Adipose tissue (tissue), 3 donors: ENCODE data around the gene MYL6B. TPM values are rescaled to one million over a fixed set of nuclear protein-coding genes. Genes with fewer than 3 reads are reported as not detected.

Experiments used
- H3K27ac ChIP-seq: one replicate; pipeline ENCODE4 v1.5.1; 2013; ENCODE audit warnings: low read depth, low read length
- WGBS, 3 donors: extraction: QIAGEN DNeasy Blood & Tissue Kit; methylation state at CpG; one replicate each; pipeline ENCODE4 v1.1.7; 2013; 5-methylcytosine and 5-hydroxymethylcytosine counted together
- polyA plus RNA-seq, 3 donors: library from polyadenylated mRNA; stranded (reverse); fragments of 200-250 nt; gene quantifications; one replicate each; pipeline ENCODE4 v1.2.3, GENCODE V29; 2013
- donor health status: healthy with polysubstance abuse.
- donor health status: Bipolar disorder and iron deficiency.
- donor health status: healthy.

MYL6B gene
- polyA plus RNA-seq, 3 donors = 15.5 to 88.5 (median 48.0) TPM

GRCh38 chr12:56120158-56120846 is 32.1 kb upstream of the MYL6B start:
- no peak overlapping the region for H3K27ac ChIP-seq
- 84 to 91% (median 89%) methylated on average over 17 of the region's 17 CpGs for WGBS, 3 donors

GRCh38 chr12:56121204-56121870 is 31.1 kb upstream of the MYL6B start:
- WGBS, 3 donors = 77 to 92% (median 84%) methylated on average over 11 of the region's 11 CpGs
- H3K27ac ChIP-seq = no peak overlapping the region

- 91 to 95% (median 93%) methylated on average over 2 of the region's 2 CpGs for WGBS, 3 donors
- H3K27ac ChIP-seq = no peak overlapping the region
These were observed 29.8 kb upstream of the MYL6B start for GRCh38 chr12:56122637-56123036.

- no peak overlapping the region for H3K27ac ChIP-seq
These were observed 28.3 kb upstream of the MYL6B start for GRCh38 chr12:56124133-56124532.

GRCh38 chr12:56126732-56127239 is 25.6 kb upstream of the MYL6B start:
- WGBS, 3 donors = 25 to 39% (median 33%) methylated on average over 3 of the region's 3 CpGs
- no peak overlapping the region for H3K27ac ChIP-seq

More at GRCh38 chr12:56124133-56124532, 28.3 kb upstream of the MYL6B start:
- WGBS, 3 donors = 39 to 88% (median 83%) methylated on average over 4 of the region's 4 CpGs

GRCh38 chr12:56127485-56127887 is 24.9 kb upstream of the MYL6B start:
- 0 to 1% (median 1%) methylated on average over 8 of the region's 8 CpGs for WGBS, 3 donors
- no peak overlapping the region for H3K27ac ChIP-seq

- no peak within 1 kb of the TSS for H3K27ac ChIP-seq
- WGBS, 3 donors = 0 to 1% (median 0%) methylated on average over 48 to 49 of the region's 49 CpGs
These were observed 24.3 kb upstream of the MYL6B start, which contains the start of gene ESYT1 for GRCh38 chr12:56127888-56128669. ESYT1 (plus strand) TSS chr12:56128267; CDS start chr12:56128320, 53 bp downstream.

GRCh38 chr12:56128670-56129205 is 23.6 kb upstream of the MYL6B start:
- 0 to 1% (median 1%) methylated on average over 20 of the region's 20 CpGs for WGBS, 3 donors

GRCh38 chr12:56129206-56129941 is 23.0 kb upstream of the MYL6B start:
- WGBS, 3 donors = 2 to 5% (median 2%) methylated on average over 28 to 29 of the region's 29 CpGs
- no peak overlapping the region for H3K27ac ChIP-seq

More at GRCh38 chr12:56128670-56129205, 23.6 kb upstream of the MYL6B start:
- H3K27ac ChIP-seq = no peak overlapping the region

GRCh38 chr12:56129942-56130495 is 22.4 kb upstream of the MYL6B start:
- H3K27ac ChIP-seq = no peak overlapping the region
- WGBS, 3 donors = 55 to 81% (median 55%) methylated on average over 22 of the region's 22 CpGs

- WGBS, 3 donors = 83 to 90% (median 84%) methylated on average over 4 of the region's 4 CpGs
- H3K27ac ChIP-seq = no peak overlapping the region
These were observed 21.5 kb upstream of the MYL6B start for GRCh38 chr12:56130876-56131275.

- H3K27ac ChIP-seq = no peak overlapping the region
- WGBS, 3 donors = 97 to 99% (median 97%) methylated on average over 6 of the region's 6 CpGs
These were observed 17.5 kb upstream of the MYL6B start for GRCh38 chr12:56134897-56135296.

- H3K27ac ChIP-seq = no peak overlapping the region
- WGBS, 3 donors = 89 to 94% (median 91%) methylated on average over 14 of the region's 14 CpGs
These were observed 14.4 kb upstream of the MYL6B start for GRCh38 chr12:56137853-56138571.

GRCh38 chr12:56141946-56142784 is 10.2 kb upstream of the MYL6B start:
- 78 to 92% (median 81%) methylated on average over 19 of the region's 19 CpGs for WGBS, 3 donors
- H3K27ac ChIP-seq = no peak overlapping the region

- no peak overlapping the region for H3K27ac ChIP-seq
- 56 to 75% (median 64%) methylated on average over 4 of the region's 4 CpGs for WGBS, 3 donors
These were observed 9.2 kb upstream of the MYL6B start for GRCh38 chr12:56143217-56143616.

GRCh38 chr12:56143870-56144269 is 8.5 kb upstream of the MYL6B start:
- 61 to 87% (median 65%) methylated on average over 8 of the region's 8 CpGs for WGBS, 3 donors
- H3K27ac ChIP-seq = no peak overlapping the region
